ENCODE measurements around the gene NPW.
"Not testable (repeated sequence)": the region's sequence is repeated elsewhere in the genome, so short reads cannot be mapped to it uniquely, and the experiment has no call there.

Gene NPW

DNA sequence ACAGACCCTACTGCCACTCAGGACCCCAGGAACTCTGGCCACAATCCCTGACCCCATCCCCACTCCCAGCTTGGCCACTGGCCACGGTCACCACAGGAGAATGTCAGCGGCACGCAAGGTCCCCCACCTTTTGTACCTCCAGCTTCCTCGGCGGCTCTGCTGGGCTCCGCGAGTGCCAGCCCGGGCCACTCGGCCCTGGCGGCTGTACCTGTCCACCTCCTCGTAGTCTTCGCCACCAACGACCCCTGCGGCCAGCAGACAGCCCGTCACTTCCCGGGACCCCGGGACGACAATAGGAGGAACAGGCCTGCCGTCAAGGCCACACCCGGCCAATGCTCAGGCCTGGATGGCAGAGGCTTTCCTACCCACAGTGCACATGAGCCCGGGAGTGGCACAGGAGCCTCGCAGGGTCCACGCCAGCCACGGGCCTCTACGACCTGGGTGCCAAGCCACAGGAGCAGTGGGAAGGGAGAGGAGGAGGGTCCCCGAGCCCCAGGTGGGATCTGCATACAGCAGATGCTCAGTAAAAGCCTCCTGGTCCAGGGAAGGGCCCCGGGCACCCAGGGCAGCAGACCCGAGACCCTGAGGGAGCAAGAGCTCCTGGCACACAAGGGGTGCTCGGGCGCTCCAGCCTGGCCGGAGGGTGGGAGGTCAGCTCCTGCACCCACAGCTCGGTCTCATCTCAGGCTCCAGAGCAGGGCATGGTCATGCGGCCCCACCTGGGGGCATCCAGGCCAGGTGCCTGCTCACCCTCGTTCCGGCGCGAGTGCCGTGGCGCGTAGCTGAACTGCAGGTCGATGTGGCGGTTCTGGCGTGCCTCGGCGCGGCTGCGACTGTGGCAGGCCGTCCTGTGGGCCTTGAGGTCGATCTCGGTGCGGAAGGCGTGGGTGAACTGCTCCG, 17.9 kb upstream of the NPW start:
- no peak for DNase-seq (ENCODE audit: low read depth in 3 of 3)

DNA sequence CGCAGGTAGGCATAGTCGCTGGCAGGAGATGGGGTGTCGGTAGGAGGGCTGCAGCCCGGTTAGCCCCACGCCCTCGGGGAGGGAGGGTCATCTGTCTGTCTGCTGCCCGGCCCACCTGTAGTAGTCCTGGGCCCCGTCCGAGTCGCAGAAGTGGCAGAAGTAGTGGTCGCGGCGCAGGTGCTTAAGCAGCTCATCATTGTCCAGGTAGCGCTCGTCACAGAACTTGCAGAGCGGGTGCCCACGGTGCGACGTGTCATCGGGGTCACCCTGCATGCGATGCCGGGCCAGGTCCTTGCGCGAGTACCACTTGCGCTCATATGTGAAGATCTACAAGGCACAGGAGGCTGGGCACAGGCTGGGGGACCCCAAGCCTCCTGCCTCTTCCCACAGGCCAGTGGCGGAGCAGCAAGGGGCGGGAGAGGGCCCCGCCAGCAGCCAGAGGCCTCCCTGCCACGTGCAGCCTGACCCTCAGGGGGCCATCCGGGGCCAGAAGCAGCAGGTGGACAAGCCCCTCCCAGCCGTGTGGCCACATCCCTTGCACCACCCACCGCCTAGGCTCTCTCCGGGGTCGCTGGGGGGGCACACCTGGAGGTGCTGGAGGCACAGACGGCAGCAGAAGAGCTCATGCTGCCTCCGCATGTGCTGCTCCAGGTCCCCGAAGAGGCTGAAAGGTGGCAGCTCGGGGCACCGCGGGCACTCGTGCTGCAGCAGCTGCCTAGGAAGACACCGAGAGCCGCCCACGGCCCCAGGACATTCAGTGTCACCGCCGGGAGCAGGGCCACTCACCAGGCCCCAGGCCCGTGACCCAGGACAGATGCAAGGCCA, 17.0 kb upstream of the NPW start:
- DNase-seq (ENCODE audit: low read depth in 3 of 3): no peak

DNA sequence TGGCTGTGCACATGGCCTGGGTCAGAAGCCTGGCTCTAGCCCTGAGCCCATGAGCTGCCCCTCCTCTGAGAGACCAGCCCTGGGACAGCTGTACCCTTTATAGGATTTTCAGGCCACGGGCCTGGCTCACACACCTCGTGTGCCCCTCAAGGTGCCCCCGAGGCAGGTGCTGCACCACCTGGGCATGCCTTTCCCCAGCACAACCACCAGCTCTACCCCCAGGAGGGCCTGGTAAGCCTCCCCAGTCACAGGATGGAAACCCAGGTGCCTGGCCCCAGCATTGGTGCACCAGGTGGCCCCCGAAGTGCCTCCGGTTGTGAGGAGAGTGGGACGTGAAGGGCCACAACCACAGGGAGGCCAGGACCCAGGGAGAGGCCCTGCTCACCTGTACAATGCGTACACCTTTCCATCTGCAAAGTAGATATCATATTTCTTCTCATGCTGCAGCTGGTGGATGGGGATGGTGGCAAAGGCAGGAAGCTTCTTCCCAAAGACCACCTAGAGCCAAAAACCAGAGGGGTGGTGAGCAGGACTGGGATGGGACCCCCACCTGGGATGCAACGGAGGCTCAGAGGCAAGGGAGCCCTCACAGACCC, 16.3 kb upstream of the NPW start:
- DNase-seq (ENCODE audit: low read depth in 3 of 3): no peak

DNA sequence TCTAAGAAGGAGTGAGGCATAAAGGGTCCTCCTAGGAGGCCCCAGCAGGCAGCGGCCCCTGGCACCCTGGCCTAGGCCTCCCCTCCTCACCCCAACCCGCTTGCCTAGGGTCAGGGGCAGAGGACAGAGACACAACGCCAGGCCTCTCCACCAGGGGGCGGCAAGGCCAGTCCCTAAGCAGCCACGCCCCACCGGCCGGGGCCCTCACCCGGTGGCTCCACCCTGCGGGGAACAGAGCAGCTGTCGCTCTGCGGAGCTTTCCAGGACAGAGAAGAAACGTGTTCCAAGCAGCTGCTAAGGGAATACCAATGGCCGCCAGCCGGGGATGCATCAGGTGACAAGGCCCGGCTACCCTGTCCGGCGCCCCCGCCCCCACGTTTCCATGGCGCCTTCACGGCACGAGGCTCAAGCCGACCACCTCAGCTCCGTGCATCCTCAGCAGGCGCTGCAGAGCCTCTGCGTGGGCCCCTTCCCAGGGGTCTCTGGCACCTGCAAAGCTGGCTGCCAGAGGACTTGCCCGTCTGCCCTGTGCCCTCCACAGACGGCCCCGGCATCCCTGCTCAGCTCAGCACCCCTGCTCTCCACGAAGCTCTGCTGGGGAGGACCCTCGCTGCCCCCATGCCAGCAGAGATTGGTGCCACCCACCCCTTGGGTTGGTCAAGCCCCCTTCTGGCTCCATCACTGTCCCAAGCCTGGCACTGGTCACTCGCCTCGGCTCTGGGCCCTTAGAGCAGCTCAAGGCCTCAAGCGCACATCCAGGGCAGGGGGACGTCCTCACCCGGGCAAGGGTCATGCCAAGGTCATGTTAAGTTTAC, 15.6 kb upstream of the NPW start:
- DNase-seq (ENCODE audit: low read depth in 3 of 3): peak; percentile 82 to 93 (median 84)

DNA sequence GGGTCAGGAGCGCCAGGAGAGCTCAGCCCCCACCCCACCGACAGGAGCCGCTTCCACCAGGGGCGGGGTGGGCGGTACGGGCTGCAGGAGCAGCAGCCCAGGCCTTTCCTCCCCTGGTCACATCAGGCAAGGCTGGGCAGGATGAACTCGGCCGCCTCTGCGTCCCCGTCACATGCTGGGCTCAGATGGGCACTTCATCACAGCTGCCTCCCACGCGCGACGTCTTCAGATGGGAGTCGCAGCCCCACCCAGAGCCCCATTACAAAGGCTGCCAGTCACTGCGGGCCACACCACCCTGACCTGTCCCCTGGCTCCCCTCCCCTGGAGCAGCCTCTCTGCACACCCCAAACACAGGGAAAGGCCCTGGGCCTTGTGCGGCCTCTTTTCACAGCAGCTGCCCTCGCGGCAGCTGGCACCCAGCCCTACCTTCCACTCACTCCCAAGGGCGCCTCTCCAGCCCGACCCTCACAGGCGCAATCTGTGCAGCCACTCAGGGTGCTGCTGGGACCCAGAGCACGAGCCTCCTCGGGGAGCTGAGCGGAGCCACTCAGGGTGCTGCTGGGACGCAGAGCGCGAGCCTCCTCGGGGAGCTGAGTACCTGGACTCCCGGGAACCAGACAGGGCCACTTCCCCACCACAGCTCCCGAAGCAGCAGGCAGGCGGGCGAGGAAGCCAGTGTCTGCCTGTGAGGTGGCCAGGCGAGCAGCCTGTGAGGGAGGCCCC, 14.6 kb upstream of the NPW start:
- no peak for DNase-seq (ENCODE audit: low read depth in 3 of 3)

DNA sequence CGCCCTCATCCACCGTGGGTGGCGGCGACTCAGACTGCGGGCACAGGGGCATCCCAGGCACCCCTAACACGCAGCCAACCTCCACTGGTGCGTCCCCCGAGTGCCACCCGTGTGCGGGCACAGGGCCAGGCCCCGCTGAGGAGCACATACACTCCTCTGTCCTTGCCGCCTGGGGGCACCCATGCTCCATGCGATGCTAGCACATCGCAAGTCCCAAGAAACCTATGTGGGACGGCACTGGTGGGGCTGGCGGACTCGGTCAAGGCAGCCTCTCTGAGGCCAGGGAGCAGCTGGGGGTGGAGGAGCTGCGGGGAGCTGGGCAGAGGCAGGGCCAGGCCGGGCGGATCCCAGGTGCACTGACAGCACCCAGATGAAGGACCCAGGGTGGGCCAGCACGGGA, 13.9 kb upstream of the NPW start:
- no peak for DNase-seq (ENCODE audit: low read depth in 3 of 3)

DNA sequence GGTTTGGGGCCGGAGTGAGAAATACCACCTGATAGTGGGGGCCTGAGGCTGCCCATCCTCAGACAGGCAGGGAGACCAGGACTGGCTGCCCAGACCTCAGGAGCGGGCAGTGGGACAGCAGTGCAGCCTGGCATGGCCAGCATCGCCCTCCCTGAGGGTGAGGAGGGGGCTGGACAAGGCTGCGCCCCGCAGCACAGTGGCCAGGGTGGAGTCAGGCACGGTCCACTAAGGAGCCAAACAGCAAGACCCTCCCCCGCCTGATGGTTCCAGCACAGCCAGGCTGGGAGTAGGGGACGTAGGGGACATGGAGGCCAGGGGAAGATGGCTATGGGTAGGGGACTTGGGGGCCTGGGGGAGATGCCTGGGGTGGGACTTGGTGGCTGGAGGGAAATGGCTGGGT, 13.3 kb upstream of the NPW start:
- no peak for DNase-seq (ENCODE audit: low read depth in 3 of 3)

DNA sequence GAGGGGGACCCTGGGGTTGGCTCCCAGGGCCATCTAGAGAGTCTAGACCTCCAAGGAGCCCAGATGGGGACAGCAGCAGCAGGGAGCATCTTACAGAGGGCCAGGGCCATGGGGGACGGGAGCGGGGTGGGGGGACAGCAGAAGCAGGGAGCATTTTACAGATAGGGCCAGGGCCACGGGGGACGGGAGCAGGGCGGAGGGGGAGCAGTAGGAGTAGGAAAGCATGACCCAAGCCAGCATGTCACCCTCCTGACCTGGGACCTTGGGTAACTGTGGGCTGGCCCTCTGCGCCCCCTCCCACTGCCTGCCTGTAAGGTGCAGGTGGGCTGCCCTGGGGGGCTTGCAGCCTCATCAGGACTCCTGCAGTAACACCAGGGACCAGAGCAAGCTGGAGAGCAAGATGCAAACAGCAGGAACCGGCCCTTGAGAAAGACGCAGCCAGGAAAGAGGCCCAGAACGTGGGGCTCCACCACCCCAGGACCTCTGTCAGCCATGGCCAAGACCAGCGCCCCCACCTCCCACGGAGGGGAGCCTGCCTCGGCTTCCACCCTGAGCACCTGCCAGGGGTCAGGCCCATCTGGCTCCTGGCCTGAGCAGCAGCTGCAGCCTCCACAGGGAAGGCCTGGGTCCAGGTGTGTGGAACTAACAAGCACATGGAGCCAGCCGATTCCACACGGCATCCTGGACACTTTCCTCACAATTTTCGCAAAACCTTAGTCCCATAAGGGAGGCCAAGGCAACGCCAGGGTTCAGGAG, 12.3 kb upstream of the NPW start:
- DNase-seq (ENCODE audit: low read depth in 3 of 3): no peak

DNA sequence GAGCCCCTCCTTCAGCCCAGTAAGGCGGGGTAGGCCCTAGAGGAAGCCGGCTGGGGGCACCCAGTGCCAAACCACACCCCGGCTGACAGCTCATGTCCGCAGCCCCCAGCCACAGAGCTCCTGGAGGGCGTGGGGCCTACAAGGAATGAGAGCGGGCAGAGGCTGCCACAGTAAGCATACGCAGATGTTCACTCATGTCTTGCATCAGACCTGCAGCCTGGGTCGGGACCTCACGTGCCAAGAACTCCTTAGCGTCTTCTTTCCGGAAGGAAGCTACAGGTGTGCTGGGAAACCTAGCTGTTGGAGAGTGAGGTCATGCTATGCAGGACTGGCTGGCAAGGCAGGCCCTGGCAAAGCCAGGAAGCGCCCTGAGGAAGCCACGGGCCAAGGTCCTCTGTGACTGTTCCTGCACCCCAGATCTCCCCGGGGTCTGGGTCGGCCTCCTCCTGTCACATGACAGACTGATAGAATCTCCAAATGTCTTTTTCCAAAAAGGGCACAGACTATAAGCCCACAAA, 11.5 kb upstream of the NPW start:
- DNase-seq (ENCODE audit: low read depth in 3 of 3): no peak

DNA sequence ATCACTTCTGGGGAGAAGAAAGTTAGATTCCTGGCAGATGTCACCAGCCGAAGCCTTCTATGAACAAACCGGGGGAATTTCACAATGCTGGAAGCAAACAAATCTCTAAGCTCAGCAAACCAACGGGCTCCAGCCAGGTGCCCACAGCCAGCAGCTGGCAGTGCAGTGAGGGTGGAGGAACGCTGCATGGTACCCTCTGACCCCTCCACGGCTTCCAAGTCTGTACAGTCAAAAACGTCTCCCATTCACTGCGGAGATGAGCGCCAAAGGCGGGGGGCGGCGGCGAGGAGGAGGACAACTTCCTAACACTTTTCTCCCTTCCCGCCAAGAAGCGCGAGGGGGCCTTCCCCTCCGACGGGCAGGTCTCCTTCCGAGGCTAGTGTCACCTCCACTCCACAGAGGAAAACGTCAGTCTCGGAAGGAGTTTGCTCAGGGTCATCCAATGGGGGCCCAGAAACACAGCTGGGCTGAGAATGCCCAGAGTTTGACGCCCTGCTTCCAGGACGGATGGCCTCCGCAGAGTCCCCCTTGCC, 10.9 kb upstream of the NPW start:
- no peak for DNase-seq (ENCODE audit: low read depth in 3 of 3)

DNA sequence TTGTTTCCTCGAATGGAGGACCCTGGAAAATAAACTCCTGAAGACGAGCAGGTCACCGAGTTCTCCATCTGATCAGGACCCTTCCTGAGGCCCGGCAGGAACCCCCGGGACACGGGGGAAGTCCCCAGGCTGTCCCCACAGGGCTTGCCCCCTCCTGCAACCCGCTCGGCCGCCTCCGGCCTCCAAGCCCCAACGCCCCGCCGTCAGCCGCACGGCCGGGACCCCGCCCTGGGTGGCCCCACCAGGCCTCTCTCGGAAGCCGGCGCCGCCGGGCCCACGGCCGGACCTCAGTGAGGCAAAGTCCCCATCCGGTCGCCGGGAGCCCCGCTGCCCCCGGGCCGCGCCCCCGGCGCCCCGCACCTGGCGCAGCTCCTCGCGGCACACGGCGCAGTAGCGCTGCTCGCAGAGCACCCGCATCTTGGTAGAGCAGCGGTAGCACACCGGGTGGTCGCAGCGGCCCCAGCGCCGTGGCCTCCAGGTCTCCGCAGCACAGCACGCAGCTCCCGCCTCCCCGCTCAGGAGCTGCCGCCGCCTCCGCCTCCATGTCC, 10.3 kb upstream of the NPW start:
- DNase-seq (ENCODE audit: low read depth in 3 of 3): no peak

DNA sequence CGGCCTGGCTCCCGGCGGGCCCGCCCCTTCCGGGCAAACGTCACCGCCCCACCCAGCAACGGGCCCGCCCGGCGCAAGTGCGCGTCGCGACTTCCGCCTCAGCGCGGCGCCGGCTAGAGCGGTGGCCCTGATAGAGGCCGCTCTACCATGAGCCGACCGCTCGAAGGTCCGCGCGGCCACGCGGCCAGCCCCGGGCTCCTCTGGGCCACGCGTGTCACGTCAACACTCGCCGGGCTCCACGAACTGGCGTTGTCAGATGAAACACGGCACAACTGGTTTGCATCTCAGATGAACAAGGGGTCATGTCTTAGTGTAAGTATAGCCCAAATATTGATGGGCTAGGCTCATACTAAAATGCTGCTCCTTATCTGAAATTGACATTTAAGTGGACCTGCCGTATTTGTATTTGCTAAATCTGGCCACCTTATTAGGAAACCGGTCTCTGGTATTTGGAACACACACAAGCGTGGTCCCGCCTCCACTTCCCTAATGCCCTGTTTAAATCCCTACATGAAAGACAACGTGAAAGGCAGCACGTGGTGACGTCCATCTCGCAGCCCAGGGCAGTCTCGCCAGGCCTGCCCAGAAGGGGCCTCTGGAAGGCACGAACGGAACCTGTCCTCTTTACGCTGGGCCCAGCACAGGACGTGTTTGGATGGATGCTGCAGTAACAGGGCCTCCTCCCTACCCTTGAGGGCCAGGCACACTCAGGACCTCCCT, 9.6 kb upstream of the NPW start, which contains the start of gene ZNF598:
TSS of gene ZNF598 (minus strand) at position 31 of the 720 bp plus-strand sequence.
- DNase-seq (ENCODE audit: low read depth in 3 of 3): peak; percentile 58 to 75 (median 65)

DNA sequence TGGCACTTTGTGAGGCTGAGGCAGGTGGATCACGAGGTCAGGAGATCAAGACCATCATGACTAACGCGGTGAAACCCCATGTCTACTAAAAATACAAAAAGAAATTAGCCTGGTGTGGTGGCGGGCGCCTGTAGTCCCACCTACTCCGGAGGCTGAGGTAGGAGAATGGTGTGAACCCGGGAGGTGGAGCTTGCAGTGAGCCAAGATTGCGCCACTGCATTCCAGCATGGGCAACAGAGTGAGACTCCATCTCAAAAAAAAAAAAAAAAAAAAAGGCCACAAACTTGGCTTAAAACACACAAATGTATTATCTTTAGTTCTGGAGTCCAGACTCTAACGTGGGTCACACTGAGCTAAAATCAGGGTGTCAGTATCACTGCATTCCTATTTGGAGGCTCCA, 7.9 kb upstream of the NPW start:
- not testable (repeated sequence) for DNase-seq (ENCODE audit: low read depth in 3 of 3)

DNA sequence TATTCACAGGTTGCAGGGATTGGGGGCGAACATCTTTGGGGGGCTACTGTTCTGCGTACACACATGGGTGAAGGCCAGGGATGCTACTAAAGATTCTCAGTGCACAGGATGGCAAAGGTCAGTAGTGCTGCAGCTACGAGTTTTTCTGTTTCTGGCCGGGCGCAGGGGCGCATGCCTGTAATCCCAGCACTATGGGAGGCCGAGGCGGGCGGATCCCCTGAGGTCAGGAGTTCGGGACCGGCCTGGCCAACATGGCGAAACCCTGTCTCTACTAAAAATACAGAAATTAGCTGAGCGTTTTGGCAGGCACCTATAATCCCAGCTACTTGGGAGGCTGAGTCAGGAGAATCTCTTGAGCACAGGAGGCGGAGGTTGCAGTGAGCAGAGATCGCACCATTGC, 6.1 kb upstream of the NPW start:
- DNase-seq (ENCODE audit: low read depth in 3 of 3): no peak

DNA sequence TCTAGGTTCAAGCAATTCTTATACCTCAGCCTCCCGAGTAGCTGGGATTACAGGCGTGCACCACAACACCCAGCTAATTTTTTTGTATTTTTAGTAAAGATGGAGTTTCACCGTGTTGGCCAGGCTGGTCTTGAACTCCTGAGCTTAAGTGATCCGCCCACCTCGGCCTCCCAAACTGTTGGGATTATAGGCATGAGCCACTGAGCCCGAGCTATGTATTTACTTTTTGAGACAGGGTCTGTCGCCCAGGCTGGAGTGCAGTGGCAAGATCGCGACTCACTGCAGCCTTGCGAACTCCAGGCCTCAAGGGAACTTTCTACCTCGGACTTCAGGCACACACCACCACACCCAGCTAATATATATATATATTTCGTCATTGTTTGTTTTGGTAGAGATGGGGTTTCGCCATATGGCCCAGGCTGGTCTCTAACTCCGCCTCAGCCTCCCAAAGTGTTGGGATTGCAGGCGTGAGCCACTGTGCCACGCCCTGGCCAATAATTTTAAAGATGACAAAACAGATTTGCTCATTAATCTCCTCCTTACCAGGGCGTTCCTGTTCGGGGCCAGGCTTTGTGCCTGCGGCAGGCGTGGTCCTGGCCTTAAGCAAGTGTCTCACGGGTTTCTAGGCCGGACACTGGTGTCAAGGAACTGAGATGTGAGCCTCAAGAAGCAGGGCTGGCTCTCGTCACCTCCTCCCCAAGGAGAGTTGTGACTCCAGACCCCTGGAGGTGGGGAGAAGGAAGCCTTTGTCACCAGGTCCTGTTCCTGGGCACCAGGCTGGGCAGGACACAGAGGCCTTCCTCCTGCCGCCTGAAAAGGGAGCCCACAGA, 4.3 kb upstream of the NPW start:
- no peak for DNase-seq (ENCODE audit: low read depth in 3 of 3)

DNA sequence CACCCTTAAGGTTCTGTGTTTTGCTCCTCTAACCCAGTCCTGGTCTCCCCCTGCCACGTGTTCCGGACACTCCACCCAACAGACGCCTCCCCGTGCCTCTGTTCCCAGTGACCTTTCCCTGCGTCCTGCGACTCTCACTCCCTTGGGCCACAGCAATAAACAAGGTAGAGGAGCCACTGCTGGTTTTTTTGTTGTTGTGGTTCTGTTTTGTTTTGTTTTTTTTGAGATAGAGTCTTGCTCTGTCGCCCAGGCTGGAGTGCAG, 3.7 kb upstream of the NPW start:
- no peak for DNase-seq (ENCODE audit: low read depth in 3 of 3)

DNA sequence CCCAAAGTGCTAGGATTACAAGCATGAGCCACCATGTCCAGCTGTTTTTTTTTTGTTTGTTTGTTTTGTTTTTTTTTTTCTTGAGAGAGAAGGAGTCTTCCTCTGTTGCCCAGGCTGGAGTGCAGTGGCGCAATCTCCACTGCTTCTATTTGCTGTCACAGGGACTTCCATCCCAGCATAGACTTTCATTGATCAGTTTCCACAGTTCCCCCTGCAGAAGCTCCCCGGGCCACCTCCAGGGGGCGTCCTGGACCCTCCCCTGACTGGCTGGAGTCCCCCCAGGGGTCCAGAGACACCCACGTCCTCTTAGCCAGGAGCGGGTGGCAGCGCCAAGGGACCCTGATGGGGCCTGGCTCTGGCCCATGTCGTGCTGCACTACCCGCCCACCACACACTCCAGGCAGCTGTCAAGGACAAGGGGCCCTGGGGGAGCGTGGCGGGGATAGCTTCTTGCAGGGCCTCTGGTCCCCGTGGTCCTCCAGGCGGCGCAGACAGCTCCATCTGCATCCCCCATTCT, 3.1 kb upstream of the NPW start:
- DNase-seq (ENCODE audit: low read depth in 3 of 3): no peak

All from stimulated activated CD4-positive, alpha-beta T cell treated with anti-CD3 and anti-CD28 coated beads, TNF-alpha, amount 100 ng/mL, for 48 hours (primary cell).